Tibial nerve (tissue), 3 donors: ENCODE results near the gene SLC15A4.
"Not testable (repeated sequence)": the region's sequence is repeated elsewhere in the genome, so short reads cannot be mapped to it uniquely, and the experiment has no call there.

Source experiments
- POLR2A ChIP-seq, 2 donors: fragments of 450-650 bp; IDR thresholded peaks; one replicate each; pipeline ENCODE4 v1.6.1; 2017; ENCODE audit warnings: antibody characterized with exemption in 2 of 2, mild to moderate bottlenecking in 2 of 2, moderate library complexity in 2 of 2
- TF ChIP-seq, protein P1 (sequence below), 5 experiments: fragments of 200-600 bp in 3 of 5; fragments of 450-650 bp in 2 of 5; sonication (generic) in 3 of 5; IDR thresholded peaks; one replicate each; pipeline ENCODE4 v1.5.1; 2016 to 2019; ENCODE audit warnings: antibody characterized with exemption in 5 of 5, mild to moderate bottlenecking in 3 of 5, moderate library complexity in 2 of 5

DNA sequence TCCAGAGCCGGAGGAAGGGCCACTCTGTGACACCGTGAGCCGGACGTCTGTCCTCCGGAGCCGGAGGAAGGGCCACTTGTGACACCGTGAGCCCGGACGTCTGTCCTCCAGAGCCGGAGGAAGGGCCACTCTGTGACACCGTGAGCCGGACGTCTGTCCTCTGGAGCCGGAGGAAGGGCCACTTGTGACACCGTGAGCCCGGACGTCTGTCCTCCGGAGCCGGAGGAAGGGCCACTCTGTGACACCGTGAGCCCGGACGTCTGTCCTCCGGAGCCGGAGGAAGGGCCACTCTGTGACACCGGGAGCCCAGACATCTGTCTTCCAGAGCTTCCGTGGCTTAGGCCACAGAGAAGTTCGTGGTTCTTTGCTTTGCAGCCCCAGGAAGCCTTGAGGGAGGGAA lies 22.9 kb upstream of the SLC15A4 start:
- TF ChIP-seq POLR2A (IDR thresholded peaks at IDR 0.05) = not testable (repeated sequence)
- TF ChIP-seq, protein P1, sequence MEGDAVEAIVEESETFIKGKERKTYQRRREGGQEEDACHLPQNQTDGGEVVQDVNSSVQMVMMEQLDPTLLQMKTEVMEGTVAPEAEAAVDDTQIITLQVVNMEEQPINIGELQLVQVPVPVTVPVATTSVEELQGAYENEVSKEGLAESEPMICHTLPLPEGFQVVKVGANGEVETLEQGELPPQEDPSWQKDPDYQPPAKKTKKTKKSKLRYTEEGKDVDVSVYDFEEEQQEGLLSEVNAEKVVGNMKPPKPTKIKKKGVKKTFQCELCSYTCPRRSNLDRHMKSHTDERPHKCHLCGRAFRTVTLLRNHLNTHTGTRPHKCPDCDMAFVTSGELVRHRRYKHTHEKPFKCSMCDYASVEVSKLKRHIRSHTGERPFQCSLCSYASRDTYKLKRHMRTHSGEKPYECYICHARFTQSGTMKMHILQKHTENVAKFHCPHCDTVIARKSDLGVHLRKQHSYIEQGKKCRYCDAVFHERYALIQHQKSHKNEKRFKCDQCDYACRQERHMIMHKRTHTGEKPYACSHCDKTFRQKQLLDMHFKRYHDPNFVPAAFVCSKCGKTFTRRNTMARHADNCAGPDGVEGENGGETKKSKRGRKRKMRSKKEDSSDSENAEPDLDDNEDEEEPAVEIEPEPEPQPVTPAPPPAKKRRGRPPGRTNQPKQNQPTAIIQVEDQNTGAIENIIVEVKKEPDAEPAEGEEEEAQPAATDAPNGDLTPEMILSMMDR (IDR thresholded peaks at IDR 0.05) = not testable (repeated sequence)
